KMS-11 (cell line): Measurements from ENCODE around the gene SRSF7.

Experiments used
- H2AFZ ChIP-seq: fragments of 200-600 bp; sonication (generic); 2 replicates; pipeline ENCODE4 v1.6.1; 2016; ENCODE audit warnings: antibody characterized with exemption, mixed run types, low read depth
- H3K27ac ChIP-seq: fragments of 200-600 bp; sonication (generic); 2 replicates; pipeline ENCODE4 v1.6.1; 2016; ENCODE audit warnings: mild to moderate bottlenecking, mixed run types
- H3K27me3 ChIP-seq: fragments of 200-600 bp; sonication (generic); 2 replicates; pipeline ENCODE4 v1.6.1; 2017; ENCODE audit warnings: mild to moderate bottlenecking, low read depth, mixed run types, moderate library complexity; ENCODE audit not compliant: insufficient read depth
- H3K36me3 ChIP-seq: fragments of 200-600 bp; sonication (generic); 2 replicates; pipeline ENCODE4 v1.6.1; 2017; ENCODE audit warnings: mild to moderate bottlenecking, mixed run types; ENCODE audit not compliant: insufficient read depth
- H3K4me1 ChIP-seq: fragments of 200-600 bp; sonication (generic); 2 replicates; pipeline ENCODE4 v1.6.1; 2016; ENCODE audit warnings: mild to moderate bottlenecking, low read depth, mixed run types; ENCODE audit not compliant: poor library complexity, severe bottlenecking
- H3K4me2 ChIP-seq: fragments of 200-600 bp; sonication (generic); 2 replicates; pipeline ENCODE4 v1.7.0; 2016; ENCODE audit warnings: mild to moderate bottlenecking, mixed run types
- H3K4me3 ChIP-seq: fragments of 200-600 bp; sonication (generic); IDR thresholded peaks from 2 replicates; pipeline ENCODE4 v1.6.1; 2017; ENCODE audit warnings: low read depth, low read length, mixed read lengths; ENCODE audit not compliant: insufficient read depth
- H3K79me2 ChIP-seq: fragments of 200-600 bp; sonication (generic); 2 replicates; pipeline ENCODE4 v1.6.1; 2016; ENCODE audit warnings: low read depth, mixed run types; ENCODE audit not compliant: insufficient read depth
- H3K9ac ChIP-seq: fragments of 200-600 bp; sonication (generic); 2 replicates; pipeline ENCODE4 v1.6.1; 2016; ENCODE audit warnings: mild to moderate bottlenecking, mixed run types
- H4K20me1 ChIP-seq: fragments of 200-600 bp; sonication (generic); 2 replicates; pipeline ENCODE4 v1.6.1; 2016; ENCODE audit warnings: mild to moderate bottlenecking, mixed run types; ENCODE audit not compliant: insufficient read depth
- CTCF ChIP-seq: fragments of 200-600 bp; sonication (generic); conservative IDR thresholded peaks from 2 replicates; pipeline ENCODE4 v1.6.1; 2017; ENCODE audit warnings: low read depth, mild to moderate bottlenecking, antibody characterized with exemption, low read length, moderate library complexity, mixed read lengths

Gene SRSF7

GRCh38 chr2:38775921-38776225, 24.7 kb upstream of the SRSF7 start:
- TF ChIP-seq CTCF = no peak
- no peak overlapping the region for H2AFZ ChIP-seq
- no peaks in the 10 kb centered on the region for H4K20me1 ChIP-seq
- no peaks in the 10 kb centered on the region for H3K27me3 ChIP-seq
- H3K27ac ChIP-seq = no peak overlapping the region
- peaks cover 8% of the 10 kb centered on the region; the same call in 1 of the 2 replicates for H3K79me2 ChIP-seq
- H3K9ac ChIP-seq = no peak overlapping the region
- H3K36me3 ChIP-seq = no peaks in the 10 kb centered on the region
- H3K4me1 ChIP-seq = peaks cover 7% of the 10 kb centered on the region
- H3K4me3 ChIP-seq = no peak overlapping the region
- H3K4me2 ChIP-seq = no peak overlapping the region

- no peaks in the 10 kb centered on the region for H3K27me3 ChIP-seq
- no peaks in the 10 kb centered on the region for H3K36me3 ChIP-seq
- H3K9ac ChIP-seq = no peak overlapping the region
- peaks cover 7% of the 10 kb centered on the region for H3K4me1 ChIP-seq
- peaks cover 8% of the 10 kb centered on the region; the same call in 1 of the 2 replicates for H3K79me2 ChIP-seq
- no peak overlapping the region for H3K4me3 ChIP-seq
- no peaks in the 10 kb centered on the region for H4K20me1 ChIP-seq
- no peak overlapping the region for H3K4me2 ChIP-seq
- no peak overlapping the region for H3K27ac ChIP-seq
- no peak for TF ChIP-seq CTCF
- no peak overlapping the region for H2AFZ ChIP-seq
Measured at GRCh38 chr2:38775097-38775920, 24.1 kb upstream of the SRSF7 start.

GRCh38 chr2:38771632-38772031, 20.5 kb upstream of the SRSF7 start:
- no peaks in the 10 kb centered on the region for H4K20me1 ChIP-seq
- H3K27me3 ChIP-seq = no peaks in the 10 kb centered on the region
- no peaks in the 10 kb centered on the region for H3K4me1 ChIP-seq
- H3K79me2 ChIP-seq = no peaks in the 10 kb centered on the region
- H3K4me2 ChIP-seq = no peak overlapping the region
- H3K4me3 ChIP-seq = no peak overlapping the region
- TF ChIP-seq CTCF = no peak
- H3K9ac ChIP-seq = no peak overlapping the region
- H3K27ac ChIP-seq = no peak overlapping the region
- H2AFZ ChIP-seq = no peak overlapping the region
- H3K36me3 ChIP-seq = no peaks in the 10 kb centered on the region

DNA sequence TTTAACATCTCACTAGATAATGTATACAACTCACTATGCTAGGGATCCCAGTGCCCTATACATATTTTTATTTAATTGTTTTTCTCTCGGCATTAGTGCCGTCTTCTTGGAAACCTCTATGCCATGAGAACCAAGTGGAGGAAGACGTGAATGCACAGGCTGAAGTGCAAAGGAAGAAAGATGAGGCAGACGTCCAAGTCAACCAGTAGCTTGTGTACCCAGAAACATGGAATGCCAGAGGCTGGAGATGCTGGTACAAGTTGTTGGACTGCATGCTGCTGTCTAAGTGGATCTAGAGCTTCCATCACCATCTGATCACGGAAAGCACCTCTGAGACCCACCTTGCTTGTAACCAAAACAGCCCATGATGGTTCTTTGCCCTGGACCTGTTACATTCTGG, 14.4 kb upstream of the SRSF7 start:
- Histone ChIP-seq H3K79me2 (no peaks in the 10 kb centered on the region), H2AFZ (no peak overlapping the region), H3K4me2 (no peak overlapping the region), H3K27ac (no peak overlapping the region), H3K36me3 (no peaks in the 10 kb centered on the region), H3K4me1 (no peaks in the 10 kb centered on the region), H3K4me3 (no peak overlapping the region), H3K9ac (no peak overlapping the region), H3K27me3 (no peaks in the 10 kb centered on the region), H4K20me1 (no peaks in the 10 kb centered on the region)
- no peak for TF ChIP-seq CTCF
